ENCODE measurements around the gene TMPRSS11E.
"Not testable (repeated sequence)": the region's sequence is repeated elsewhere in the genome, so short reads cannot be mapped to it uniquely, and the experiment has no call there.

GRCh38 chr4:68405718-68406478 is 41.4 kb upstream of the TMPRSS11E start:
- TF ChIP-seq HDGF (IDR thresholded peaks at IDR 0.05; ENCODE audit: borderline replicate concordance); NFRKB (IDR thresholded peaks at IDR 0.05); SP1 (IDR thresholded peaks at IDR 0.05); FOXK2 (IDR thresholded peaks at IDR 0.05); ARNT (IDR thresholded peaks at IDR 0.05); PKNOX1 (IDR thresholded peaks at IDR 0.05); BHLHE40 (IDR thresholded peaks at IDR 0.05; ENCODE audit: borderline replicate concordance); CTBP1 (IDR thresholded peaks at IDR 0.05; ENCODE audit: borderline replicate concordance); SUZ12 (IDR thresholded peaks at IDR 0.05); ZNF384 (IDR thresholded peaks at IDR 0.05); FOXM1 (IDR thresholded peaks at IDR 0.05; ENCODE audit: borderline replicate concordance); TARDBP (IDR thresholded peaks at IDR 0.05): not testable (repeated sequence)
